Right atrium auricular region (tissue), 2 donors: Measurements from ENCODE around the gene SELENON. TPM values are rescaled to one million over a fixed set of nuclear protein-coding genes. Genes with fewer than 3 reads are reported as not detected.
"Not testable (repeated sequence)": the region's sequence is repeated elsewhere in the genome, so short reads cannot be mapped to it uniquely, and the experiment has no call there.

ENCODE experiments used
- DNase-seq: peaks from one replicate; pipeline ENCODE4 v3.0.0-alpha.2; 2019; ENCODE audit warnings: low spot score
- H3K27ac ChIP-seq, 2 donors: fragments of 200-600 bp; sonication (generic); 1 replicate in 1 of 2; 2 replicates in 1 of 2; pipeline ENCODE4 v1.5.1; 2016 to 2019
- H3K27me3 ChIP-seq, 2 donors: fragments of 200-600 bp; sonication (generic); one replicate each; pipeline versions ENCODE4 v1.5.1 to v1.6.0; 2017 to 2019
- H3K36me3 ChIP-seq: fragments of 200-600 bp; sonication (generic); one replicate; pipeline ENCODE4 v1.5.1; 2016
- H3K4me1 ChIP-seq, 2 donors: fragments of 200-600 bp; sonication (generic); one replicate each; pipeline versions ENCODE4 v1.5.1 to v1.6.0; 2017 to 2019
- H3K4me3 ChIP-seq, 2 donors: fragments of 200-600 bp; sonication (generic); 1 replicate in 1 of 2; 2 replicates in 1 of 2; pipeline ENCODE4 v1.5.1; 2017 to 2019; ENCODE audit warnings: mild to moderate bottlenecking in 1 of 2, moderate library complexity in 1 of 2
- H3K9me3 ChIP-seq, 2 donors: fragments of 200-600 bp; sonication (generic); one replicate each; pipeline ENCODE4 v1.5.1; 2019
- CTCF ChIP-seq, 2 donors: fragments of 200-600 bp; sonication (generic); IDR thresholded peaks; one replicate each; pipeline ENCODE4 v1.5.1; 2019; ENCODE audit warnings: antibody characterized with exemption in 2 of 2
- total RNA-seq, 2 donors: library from RNA; depleted of rRNA; stranded (reverse); fragments of >200 nt; gene quantifications; one replicate each; pipeline ENCODE4 v1.1.0, GENCODE V29; 2016

Gene SELENON
- total RNA-seq, 2 donors from 2014 or later = 31.7 to 34.2 TPM

DNA sequence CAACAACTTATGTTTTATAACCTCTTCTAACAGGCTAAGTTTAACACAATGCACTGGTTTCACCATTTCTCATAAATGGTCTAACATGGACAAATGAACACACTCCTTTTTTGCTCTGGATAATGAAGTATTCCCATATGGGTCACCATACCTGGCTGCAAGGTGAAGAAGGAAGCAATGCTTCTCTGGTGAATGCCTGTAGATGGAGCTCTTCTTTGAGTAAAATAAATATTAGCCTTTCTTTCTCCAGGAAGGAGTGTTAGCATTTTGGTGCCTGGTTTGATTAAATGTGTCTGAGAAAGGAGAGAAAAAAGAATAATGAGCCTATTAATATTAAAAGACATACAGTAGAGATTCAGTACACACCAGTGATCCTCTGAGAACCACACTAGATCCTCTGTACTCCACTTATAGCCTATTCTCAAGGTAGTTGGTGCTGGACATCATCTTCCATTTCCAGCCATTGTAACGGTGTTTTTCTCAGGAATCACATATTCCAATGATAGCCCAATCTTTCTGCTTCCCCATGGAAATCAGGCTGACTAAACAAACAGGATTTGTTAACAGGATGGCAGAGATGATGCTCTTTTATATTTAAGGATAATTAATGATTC lies 37.4 kb downstream of the SELENON start:
- Histone ChIP-seq H3K36me3 (peaks cover 20% of the 10 kb centered on the region), H3K9me3 (no peaks in the 10 kb centered on the region), H3K4me1 (peaks cover 0 to 17% of the 10 kb centered on the region in 2 donors), H3K27ac (no peak overlapping the region), H3K27me3 (no peaks in the 10 kb centered on the region), H3K4me3 (no peak overlapping the region)
- DNase-seq = no peak
- TF ChIP-seq CTCF (IDR thresholded peaks at IDR 0.05) = no peak

DNA sequence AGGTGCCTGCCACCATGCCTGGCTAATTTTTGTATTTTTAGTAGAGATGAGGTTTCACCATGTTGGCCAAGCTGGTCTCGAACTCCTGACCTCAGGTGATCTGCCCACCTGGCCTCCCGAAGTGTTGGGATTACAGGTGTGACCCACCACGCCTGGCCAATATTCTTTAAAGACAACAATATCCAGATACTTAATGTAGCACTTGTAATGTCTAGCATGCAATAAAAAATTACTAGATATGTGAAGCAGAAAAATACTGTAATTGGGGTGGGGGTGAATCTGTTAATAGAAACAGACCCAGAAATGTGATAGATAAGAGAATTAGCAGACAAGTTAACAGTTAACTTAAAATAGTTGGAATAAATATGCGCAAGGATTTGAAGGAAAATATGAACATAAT lies 39.8 kb downstream of the SELENON start:
- H3K9me3 ChIP-seq, H3K27ac ChIP-seq, DNase-seq, H3K36me3 ChIP-seq, H3K27me3 ChIP-seq, H3K4me3 ChIP-seq: not testable (repeated sequence)
- H3K4me1 ChIP-seq = peaks cover 0 to 17% of the 10 kb centered on the region in 2 donors

GRCh38 chr1:25843483-25843882 lies 43.5 kb downstream of the SELENON start:
- H3K4me3 ChIP-seq = no peak overlapping the region
- DNase-seq = no peak
- H3K36me3 ChIP-seq = no peaks in the 10 kb centered on the region
- H3K4me1 ChIP-seq = no peaks in the 10 kb centered on the region
- TF ChIP-seq CTCF (IDR thresholded peaks at IDR 0.05) = no peak
- H3K27me3 ChIP-seq = no peaks in the 10 kb centered on the region
- H3K9me3 ChIP-seq = no peaks in the 10 kb centered on the region
- no peak overlapping the region for H3K27ac ChIP-seq

GRCh38 chr1:25844536-25845337 lies 44.7 kb downstream of the SELENON start:
- TF ChIP-seq CTCF (IDR thresholded peaks at IDR 0.05) = no peak
- Histone ChIP-seq H3K27ac (no peak overlapping the region), H3K4me1 (no peaks in the 10 kb centered on the region), H3K36me3 (no peaks in the 10 kb centered on the region), H3K9me3 (no peaks in the 10 kb centered on the region), H3K27me3 (no peaks in the 10 kb centered on the region), H3K4me3 (no peak overlapping the region)
- DNase-seq = no peak

- Histone ChIP-seq H3K36me3 (no peaks in the 10 kb centered on the region), H3K27me3 (no peaks in the 10 kb centered on the region), H3K9me3 (no peaks in the 10 kb centered on the region), H3K4me3 (no peak overlapping the region), H3K4me1 (no peaks in the 10 kb centered on the region), H3K27ac (no peak overlapping the region)
- no peak for DNase-seq
- TF ChIP-seq CTCF (IDR thresholded peaks at IDR 0.05) = no peak
These were observed 45.7 kb downstream of the SELENON start for GRCh38 chr1:25845664-25846063.

- TF ChIP-seq CTCF (IDR thresholded peaks at IDR 0.05) = no peak
These were observed 47.9 kb downstream of the SELENON start for GRCh38 chr1:25847929-25848328.

More at GRCh38 chr1:25847929-25848328, 47.9 kb downstream of the SELENON start:
- Histone ChIP-seq H3K36me3 (no peaks in the 10 kb centered on the region), H3K27ac (no peak overlapping the region), H3K27me3 (no peaks in the 10 kb centered on the region), H3K9me3 (no peaks in the 10 kb centered on the region), H3K4me3 (no peak overlapping the region), H3K4me1 (no peaks in the 10 kb centered on the region)
- no peak for DNase-seq
